HG03097 (cell line): ENCODE measurements around the gene DTNB.

Experiments used
- ATAC-seq: cut with Tn5 transposase; IDR thresholded peaks from one replicate; pipeline ENCODE4 v1.9.1; 2021; ENCODE audit not compliant: unreplicated experiment, low FRiP score

The DTNB gene

DNA sequence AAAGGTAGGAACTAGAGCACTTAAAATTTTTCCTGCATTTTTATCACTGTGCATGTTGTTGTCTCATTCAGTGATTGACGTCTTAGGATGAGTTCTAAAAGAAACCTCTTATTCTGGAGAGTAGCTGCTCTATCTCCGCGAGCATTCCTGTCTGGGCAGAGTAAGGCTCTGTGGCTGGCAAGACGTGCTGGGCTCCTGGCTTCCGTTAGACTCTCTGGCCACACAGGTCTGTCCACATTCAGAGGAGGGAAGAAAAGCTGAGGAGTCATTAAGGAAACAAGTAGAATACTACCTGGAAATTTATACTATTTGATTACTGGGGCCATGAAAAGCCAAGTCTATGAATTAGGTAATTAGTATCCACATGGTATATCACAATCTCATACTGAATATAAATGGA lies 193.6 kb downstream of the DTNB start:
- ATAC-seq = no peak

DNA sequence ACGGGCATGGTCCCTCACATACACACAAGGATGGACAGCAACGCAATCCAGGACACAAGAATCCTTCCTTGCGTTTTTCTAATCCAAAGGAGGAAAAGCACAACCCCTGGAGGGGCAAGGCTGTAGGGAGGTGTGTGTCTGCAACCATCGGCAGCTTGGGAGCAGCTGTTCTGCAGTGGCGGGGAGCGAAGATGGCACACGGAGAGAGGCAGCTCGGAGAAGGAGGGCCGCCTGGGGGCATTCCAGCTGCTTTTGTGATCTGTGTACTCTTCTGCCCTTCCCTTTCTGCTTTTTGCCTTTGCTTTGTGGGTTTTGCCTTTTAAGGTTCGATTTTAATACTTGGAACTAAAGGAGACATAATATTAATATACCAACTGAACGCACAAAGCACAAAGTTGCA lies 194.6 kb downstream of the DTNB start:
- ATAC-seq = no peak

DNA sequence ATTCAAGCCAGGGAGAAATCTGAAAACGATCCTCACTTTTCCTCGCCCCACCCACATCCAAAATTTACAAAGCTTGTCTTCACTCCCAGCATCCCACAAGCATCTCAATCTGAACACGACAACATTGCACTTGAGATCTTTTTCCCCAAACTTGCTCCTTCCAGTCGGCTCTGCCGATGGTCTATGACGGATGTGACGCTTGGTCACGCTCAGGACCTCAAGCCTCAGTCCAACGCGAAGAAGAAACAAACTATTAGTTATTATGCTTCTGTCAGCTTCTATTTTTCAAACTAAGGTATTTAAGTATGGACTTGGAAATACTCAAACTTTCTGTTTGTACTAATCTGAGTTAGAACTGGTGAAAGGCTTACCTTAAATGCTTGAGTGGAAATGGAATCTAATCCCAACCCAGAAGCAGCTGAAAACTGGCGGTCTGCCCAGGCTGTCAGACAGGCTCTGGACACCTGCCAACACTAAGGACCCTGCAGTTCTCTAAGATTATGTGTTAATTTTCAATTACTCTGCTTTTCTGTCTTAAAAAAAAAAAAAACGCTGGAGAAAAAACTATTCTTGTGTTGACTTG lies 199.5 kb downstream of the DTNB start:
- ATAC-seq = no peak

DNA sequence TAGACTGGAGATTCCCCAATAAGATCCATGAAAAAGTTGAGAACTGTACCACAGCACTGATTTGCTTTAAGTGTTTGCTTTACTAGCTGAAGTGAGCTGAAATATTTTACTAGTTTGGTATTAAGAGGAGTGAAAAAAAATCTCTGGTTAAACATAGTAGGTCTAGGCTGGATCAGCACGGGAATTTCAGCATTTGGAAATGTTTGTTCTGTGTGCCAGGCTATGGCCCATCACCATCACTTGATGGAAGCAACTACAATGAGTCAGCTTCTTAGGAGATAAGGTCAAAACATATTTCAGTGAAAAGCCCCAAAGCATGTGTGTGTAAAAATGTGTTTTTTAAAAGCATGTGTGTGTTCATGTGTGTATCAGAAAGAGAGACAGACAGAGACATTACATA lies 200.2 kb downstream of the DTNB start:
- ATAC-seq = no peak

DNA sequence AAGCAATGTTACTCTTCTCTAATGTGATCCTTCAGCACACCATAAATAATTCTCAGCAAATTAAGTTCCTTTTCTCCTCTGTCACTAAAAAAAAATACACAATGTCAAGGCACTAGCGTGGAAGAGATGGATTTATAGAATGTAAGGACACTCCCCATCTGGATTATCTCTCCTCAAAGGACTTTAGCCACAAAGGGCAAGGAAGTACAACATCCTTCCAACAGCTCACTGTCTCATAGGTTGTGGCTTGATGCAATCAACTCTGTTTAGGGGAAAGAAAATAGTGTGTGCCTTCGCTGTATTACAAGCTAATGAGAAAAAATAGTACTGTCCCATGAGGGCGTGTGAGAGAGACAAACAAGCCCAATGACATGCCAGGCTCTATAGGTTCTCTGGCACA lies 202.6 kb downstream of the DTNB start:
- ATAC-seq = no peak

DNA sequence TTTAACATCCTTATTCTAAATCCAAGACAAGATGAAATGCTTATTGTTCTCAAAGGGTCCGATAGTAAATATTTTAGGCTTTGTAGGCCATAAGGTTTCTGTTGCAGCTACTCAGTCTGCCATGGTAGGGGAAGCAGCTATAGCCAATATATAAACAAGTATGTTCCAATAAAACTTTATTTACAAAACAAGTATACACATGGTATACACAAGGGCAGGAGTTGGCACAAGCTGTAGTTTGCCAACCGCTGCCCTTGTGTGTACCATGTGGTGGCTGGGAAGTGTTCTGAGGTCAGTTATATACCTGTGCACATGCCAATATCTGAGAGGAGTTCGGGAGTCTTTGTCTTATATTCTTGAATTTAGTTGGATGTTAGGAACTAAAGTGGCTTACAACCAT lies 205.6 kb downstream of the DTNB start:
- ATAC-seq = no peak

DNA sequence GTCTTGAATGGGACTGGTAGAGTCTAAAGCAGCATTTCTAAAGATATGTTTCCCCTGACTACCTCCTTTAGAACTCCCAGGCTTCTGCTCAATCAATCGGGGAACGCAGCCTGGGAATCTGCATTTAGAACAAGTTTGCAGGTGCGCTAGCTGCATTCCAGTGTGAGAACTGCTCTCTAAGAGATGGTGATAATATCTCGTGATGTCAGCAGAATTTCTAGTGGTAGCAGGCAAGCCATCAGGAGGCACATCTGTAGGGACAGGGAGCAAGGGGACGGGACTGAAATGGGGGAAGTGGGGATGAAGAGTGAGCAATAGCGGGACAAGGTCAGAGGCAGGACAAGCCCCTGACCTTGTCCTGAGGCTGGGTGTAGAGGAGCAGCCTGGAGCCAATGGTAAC lies 211.4 kb downstream of the DTNB start:
- ATAC-seq = no peak

DNA sequence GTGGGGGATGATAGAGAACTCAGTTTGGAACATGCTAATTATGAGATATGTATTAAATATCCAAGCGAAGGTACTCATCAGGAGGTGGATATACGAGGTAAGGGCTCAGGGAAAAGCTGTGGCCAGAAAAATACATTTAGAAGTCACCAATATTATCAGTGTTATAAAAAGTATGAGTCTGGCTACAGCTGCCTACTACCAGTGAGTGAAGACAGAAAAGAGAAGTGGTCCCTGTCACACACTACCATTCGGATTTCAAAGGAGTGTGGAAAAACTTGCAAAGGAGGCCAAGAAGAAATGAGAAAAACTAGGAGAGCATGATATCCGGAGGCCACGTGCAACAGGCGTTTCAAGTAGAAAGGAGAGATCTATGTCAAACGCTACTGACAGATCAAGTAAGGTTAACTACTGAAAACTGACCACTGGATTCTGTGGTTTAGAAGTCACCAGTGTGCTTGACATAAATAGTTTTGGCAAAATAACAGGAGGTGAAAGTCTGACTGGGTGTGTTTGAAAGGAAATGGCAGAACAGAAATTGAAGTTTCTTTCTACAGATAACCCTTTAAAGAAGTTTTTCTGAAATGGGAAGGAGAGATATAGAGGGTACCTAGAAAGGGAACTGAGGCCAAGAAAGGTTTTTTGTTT lies 213.0 kb downstream of the DTNB start:
- ATAC-seq = no peak

DNA sequence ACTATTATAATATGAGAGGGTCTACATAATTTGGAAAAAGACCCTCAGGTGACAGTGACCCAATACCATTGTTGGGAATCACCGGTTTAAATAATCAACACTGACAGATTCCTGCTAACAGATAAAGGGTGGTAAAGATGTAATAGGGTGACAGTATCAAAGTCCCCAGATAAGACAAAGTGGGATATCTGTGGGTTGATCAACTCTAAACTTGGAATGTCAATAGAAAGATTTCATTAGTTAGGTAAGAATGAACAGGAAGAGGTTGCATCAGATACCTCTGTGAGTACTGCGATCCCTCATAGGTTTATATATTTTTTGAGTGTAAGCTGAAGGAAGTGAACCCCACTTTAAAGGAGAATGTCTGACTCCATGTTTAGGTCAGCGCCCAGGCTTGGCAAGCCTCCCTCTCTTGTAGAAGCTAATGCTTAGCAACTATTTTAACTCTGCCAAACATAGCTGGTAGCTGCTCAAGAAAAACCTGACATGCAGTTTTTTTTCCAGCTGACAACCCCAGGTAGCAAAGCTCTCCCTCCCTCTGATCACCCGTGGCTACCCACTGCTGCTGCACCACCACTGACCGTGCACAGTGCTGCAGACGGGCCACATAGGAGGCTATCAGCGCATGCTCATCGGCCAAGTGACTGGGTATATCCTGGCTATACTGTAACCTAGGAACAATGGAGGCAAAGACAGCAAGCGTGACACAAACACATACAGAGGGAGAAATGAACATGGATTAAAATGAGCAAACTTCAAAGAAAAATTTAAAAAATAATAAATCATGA lies 218.4 kb downstream of the DTNB start:
- no peak for ATAC-seq

DNA sequence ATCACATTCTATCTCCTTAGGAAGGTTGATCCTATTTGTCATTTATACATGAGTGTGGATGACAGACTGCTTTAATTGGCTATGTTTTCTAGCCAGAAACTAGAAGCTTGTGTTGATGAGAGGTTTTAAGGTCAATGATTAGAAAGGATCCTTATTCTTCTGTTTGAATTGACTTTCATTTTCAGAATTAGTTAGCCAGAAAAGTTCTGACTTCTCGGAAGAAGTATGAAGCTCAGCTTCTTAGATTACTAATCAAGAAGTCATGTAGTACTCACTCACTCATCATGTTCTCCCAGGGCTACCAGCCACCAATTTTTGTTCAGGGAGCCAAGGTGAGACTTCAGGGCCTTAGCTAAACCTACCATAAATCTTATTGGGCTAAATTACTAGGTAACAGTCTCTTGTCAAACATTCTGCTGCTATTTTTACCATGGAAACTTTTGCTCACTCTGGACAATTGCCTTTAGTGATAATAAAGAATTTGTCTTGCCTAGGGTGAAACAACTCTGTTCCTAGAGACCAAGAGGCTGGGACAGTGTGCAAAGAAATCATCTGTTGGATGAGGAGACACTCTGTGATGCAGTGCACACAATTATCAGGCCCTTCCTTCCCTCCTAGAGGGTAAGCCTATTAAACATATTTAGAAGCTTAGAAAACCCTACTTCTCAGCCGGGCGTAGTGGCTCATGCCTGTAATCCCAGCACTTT lies 220.0 kb downstream of the DTNB start:
- no peak for ATAC-seq

DNA sequence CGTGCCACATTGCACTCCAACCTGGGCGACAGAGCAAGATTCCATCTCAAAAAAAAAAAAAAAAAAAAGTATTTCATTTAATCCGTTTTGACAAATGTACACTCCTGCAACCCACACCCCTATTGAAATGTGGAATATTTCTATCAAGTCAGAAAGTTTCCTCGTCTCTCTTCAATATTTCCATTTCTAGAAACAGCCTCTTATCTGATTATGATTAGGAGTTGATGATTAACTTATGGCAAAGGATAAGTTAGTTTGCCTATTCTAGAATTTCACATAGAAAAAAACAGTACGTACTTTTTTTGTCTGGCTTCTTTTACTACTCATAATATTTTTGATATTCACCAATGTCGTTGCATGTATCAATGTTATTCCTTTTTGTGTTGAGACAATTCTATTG lies 224.6 kb downstream of the DTNB start:
- ATAC-seq = no peak

DNA sequence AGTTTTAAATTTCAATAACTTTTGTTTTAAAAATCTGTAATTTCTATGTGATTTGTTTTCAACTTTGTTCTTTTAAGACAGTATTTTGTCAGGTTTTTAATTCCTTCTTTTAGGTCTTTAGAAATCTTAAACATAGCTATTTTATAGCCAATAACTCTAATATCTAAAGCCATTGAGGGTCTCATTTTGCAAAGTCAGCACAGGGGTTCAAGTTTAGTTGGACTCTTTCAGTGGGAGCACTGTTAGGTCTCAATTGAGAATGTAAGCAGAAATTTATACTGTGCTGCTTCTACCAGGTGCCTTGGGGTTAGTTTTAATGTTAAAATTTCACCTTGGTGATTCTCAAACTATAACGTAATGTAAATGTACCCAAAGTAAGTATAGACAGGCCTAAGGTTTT lies 226.4 kb downstream of the DTNB start:
- no peak for ATAC-seq

DNA sequence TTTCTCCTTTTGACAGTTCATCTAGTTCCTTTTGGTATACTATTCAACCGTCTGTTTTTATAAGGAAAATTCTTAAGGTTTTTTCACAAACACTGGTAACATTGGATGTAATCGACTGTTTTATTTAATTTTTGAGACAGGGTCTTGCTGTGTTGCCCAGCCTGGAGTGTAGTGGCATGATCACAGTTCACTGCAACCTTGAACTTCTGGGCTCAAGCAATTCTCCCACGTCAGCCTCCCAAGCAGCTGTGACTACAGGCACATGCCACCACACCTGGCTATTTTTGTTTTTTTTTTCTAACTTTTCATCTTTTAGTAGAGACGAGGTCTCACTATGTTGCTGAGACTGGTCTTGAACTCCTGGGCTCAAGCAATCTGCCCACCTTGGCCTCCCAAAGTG lies 227.3 kb downstream of the DTNB start:
- no peak for ATAC-seq

DNA sequence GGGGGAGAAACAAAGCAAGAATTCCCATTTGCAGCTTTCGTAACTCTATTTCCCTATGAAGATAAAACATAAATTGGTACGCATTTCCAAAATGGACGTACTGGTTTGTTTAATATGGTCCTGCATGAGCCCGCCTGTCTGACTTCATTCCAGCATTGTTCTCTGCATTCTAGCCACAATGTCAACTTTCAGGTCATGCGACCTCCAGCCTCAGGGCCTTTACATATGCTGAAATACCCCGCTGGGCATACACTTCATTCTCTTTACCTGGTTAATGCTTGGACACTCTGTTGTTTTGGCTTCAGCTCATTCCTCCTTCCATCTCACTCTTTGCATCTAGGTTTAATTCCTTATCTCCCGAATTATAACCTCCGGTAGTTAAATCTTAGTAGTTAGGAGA lies 227.9 kb downstream of the DTNB start:
- no peak for ATAC-seq

DNA sequence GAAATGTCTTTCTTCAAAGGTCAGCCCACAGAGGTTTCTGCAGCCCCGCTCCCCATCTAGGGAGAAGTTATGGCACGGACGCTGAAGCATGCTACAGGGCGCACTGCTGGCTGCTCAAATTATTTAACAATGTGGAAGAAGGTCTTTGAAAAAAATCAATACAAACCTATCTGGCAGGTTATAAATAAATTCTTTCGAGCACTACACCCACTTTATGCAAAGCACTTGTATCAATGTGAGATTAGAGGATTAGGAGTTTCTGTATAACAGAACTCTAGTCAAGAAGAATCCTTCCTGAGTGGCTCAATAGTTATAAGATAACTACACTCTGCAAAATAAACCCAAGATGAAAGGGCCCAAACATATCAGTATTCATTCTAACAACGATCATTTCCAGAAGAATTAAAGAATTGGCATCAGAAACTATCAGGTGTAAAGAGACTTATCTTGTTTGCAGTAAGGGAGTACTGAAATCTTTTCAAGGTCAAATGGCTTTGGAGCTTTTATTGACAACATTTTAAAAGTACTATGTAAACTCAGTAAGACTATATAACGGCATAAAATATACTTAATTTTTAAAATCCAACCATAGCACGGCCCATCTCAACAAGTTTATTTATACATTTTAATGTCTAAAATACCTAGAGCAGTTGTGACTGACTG lies 228.6 kb downstream of the DTNB start:
- ATAC-seq = no peak

DNA sequence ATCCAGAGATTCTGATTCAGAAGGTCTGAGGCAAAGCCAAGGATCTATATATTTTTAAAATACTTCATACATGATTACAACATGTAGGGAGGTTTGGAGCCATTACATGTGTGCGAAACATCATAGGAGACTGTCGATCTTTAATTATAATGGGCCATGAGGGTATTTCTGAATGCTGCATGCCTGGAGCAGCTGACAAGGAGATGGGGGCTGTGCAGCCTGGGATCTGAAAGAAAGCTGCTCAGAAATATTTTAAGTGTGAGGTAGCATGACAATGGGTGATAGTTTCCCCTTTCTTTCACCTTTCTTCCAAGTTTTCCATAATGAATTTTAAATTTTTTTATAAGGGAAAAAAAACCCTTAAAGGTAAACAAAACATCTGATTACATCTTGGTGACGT lies 229.6 kb downstream of the DTNB start:
- no peak for ATAC-seq

DNA sequence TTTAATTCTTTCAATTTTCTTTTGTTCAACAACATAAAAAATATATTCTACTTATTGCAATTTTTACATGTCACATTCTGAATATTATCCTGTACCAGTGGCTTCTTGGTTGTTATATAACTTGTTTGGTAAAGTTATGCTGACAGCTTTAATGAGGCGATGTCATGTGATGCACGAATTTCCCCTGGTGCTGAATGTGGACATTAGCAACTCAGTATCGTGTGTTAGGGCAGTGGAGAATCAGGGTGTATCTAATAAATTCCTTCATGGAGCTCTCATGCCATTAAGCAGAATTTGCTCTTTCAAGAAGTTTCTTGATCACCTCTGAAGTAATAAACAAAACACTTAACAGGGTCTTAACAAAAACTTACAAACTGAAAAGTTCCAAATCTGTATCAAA lies 232.0 kb downstream of the DTNB start:
- ATAC-seq = no peak

DNA sequence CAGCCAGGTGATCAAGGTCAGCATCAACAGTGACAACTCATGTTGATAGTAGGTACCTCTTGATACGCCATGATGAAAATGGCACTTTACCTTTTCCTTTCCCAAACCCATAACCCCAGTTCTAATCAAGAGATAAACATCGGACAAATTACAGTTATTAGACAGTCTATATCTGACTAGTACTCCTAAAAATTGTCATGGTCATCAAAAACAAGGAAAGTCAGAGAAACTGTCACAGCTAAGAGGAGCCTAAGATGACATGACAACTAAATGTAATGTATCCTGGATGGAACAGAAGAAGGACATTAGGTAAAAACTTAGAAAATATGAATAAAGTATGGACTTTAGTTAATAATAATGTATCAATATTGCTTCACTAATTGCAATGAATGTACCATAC lies 234.6 kb downstream of the DTNB start:
- ATAC-seq = no peak

DNA sequence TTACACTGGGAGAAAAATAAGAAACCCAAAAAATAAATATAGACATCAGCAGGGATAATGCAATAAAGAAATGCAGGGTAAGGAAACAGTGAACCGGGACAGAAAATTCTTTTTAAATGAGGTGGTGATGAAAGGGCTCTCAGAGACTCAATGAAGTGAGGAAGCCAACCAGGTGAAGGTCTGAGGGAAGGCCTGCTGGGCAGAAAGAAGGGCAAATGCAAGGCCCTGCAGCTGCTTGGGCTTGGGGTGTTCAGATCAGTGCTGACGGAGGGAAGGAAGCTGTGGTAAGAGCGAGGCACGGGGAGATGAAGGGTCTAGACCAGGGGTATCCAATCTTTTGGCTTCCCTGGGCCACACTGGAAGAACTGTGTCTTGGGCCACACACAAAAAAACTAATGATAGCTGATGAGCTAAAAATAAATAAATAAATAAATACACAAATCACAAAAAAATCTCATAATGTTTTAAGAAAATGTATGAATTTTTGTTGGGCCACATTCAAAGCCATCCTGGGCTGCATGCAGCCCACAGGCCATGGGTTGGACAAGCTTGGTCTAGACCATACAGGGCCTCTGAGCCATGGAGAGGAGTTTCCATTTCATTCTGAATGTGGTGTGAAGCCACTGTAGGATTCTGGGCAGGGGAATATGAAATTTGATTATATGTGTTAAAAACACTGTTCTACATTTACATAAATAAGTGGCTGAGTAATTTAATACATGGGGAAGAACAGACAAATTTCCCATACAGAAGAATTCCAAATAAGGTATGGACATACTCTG lies 235.3 kb downstream of the DTNB start:
- no peak for ATAC-seq

DNA sequence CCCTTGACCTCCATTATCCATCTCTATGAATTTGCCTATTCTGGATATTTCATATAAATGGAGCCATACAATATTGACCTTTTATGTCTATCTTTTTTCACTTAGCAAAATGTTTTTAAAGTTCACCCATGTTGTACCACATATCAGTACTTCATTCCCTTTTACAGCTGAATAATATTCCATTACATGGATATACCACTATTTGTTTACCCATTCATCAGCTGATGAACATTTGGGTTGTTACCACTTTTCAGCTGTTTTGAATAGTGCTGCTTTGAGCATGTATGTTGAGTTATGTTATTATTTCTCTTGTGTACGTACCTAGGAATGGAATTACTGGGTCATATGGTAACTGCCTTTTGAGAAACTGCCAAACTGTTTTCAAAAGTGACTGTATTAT lies 238.0 kb downstream of the DTNB start:
- ATAC-seq = no peak
